GM12865 (cell line): Measurements from ENCODE around the gene RFC1.
"Not testable (repeated sequence)": the region's sequence is repeated elsewhere in the genome, so short reads cannot be mapped to it uniquely, and the experiment has no call there.

Experiments used
- DNase-seq: peaks from one replicate; pipeline ENCODE4 v3.0.0; 2010; ENCODE audit warnings: low read depth
- H3K4me3 ChIP-seq: 2 replicates; pipeline ENCODE4 v1.5.1; 2011; ENCODE audit warnings: mild to moderate bottlenecking, low read depth, low read length, control low read depth
- CTCF ChIP-seq: IDR thresholded peaks from 2 replicates; pipeline ENCODE4 v1.5.1; 2011; ENCODE audit warnings: low read length, control low read depth, low read depth, inconsistent platforms; ENCODE audit not compliant: insufficient read depth; ENCODE audit errors: missing control alignments

Gene RFC1

GRCh38 chr4:39365360-39365759 lies 802 bp downstream of the RFC1 start:
- TF ChIP-seq CTCF = no peak
- no peak for DNase-seq
- H3K4me3 ChIP-seq = peak overlapping the region; percentile 79

GRCh38 chr4:39363773-39364393 lies 2.3 kb downstream of the RFC1 start:
- TF ChIP-seq CTCF = no peak
- peak; percentile 43 for DNase-seq
- peak overlapping the region; percentile 79 for H3K4me3 ChIP-seq

- no peak for TF ChIP-seq CTCF
- DNase-seq = no peak
- H3K4me3 ChIP-seq = no peak overlapping the region
Measured at GRCh38 chr4:39362827-39363226, 3.3 kb downstream of the RFC1 start.

GRCh38 chr4:39360611-39361010 lies 5.6 kb downstream of the RFC1 start:
- DNase-seq = peak; percentile 52
- not testable (repeated sequence) for H3K4me3 ChIP-seq

GRCh38 chr4:39357002-39357401 lies 9.2 kb downstream of the RFC1 start:
- peak overlapping the region; percentile 15; the same call in 1 of the 2 replicates for H3K4me3 ChIP-seq
- peak; percentile 66 for DNase-seq
- TF ChIP-seq CTCF = no peak

- no peak for TF ChIP-seq CTCF
- H3K4me3 ChIP-seq = peak overlapping the region; percentile 45
Measured at GRCh38 chr4:39354254-39354552, 12.0 kb downstream of the RFC1 start.

GRCh38 chr4:39353478-39354253 lies 12.5 kb downstream of the RFC1 start:
- TF ChIP-seq CTCF = no peak
- DNase-seq = peak; percentile 81
- H3K4me3 ChIP-seq = peak overlapping the region; percentile 45

More at GRCh38 chr4:39354254-39354552, 12.0 kb downstream of the RFC1 start:
- no peak for DNase-seq

- peak overlapping the region; percentile 37 for H3K4me3 ChIP-seq
- not testable (repeated sequence) for DNase-seq
Measured at GRCh38 chr4:39353149-39353477, 13.0 kb downstream of the RFC1 start.
